M059J (cell line): Measurements from ENCODE around the gene MAML1. TPM values are rescaled to one million over a fixed set of nuclear protein-coding genes. Genes with fewer than 3 reads are reported as not detected.

Experiments
- DNase-seq: peaks from one replicate; pipeline ENCODE4 v3.0.0-alpha.2; 2012; ENCODE audit warnings: low read depth
- total RNA-seq: library from RNA; depleted of rRNA; stranded (reverse); fragments of >200 nt; shearing (Covaris generic); gene quantifications from 2 replicates; pipeline ENCODE4 v1.2.3, GENCODE V29; 2014

MAML1 gene
- total RNA-seq, 1 experiment from 2014 or later, result 17.2 TPM

- DNase-seq, result no peak
These were observed 71.9 kb downstream of the MAML1 start for GRCh38 chr5:179804555-179804947.

- DNase-seq, result no peak
These were observed 72.5 kb downstream of the MAML1 start for GRCh38 chr5:179805070-179805528.

- DNase-seq, result peak; percentile 52
These were observed 73.1 kb downstream of the MAML1 start for GRCh38 chr5:179805529-179806249.

- peak; percentile 76 for DNase-seq
These were observed 73.8 kb downstream of the MAML1 start, which contains the start of gene MGAT4B for GRCh38 chr5:179806250-179807048. TSS of gene MGAT4B (minus strand) at chr5:179806866. CDS start at chr5:179806583, 283 bp downstream.

- DNase-seq, result no peak
These were observed 79.7 kb downstream of the MAML1 start for GRCh38 chr5:179812135-179812825.

- DNase-seq, result no peak
These were observed 80.5 kb downstream of the MAML1 start for GRCh38 chr5:179812997-179813607.

- DNase-seq, result no peak
These were observed 81.5 kb downstream of the MAML1 start for GRCh38 chr5:179814090-179814489.

- DNase-seq, result no peak
These were observed 83.0 kb downstream of the MAML1 start for GRCh38 chr5:179815491-179816249.

- no peak for DNase-seq
These were observed 83.8 kb downstream of the MAML1 start for GRCh38 chr5:179816401-179816795.

GRCh38 chr5:179816796-179817469 lies 84.3 kb downstream of the MAML1 start:
- no peak for DNase-seq

- DNase-seq, result no peak
These were observed 84.8 kb downstream of the MAML1 start for GRCh38 chr5:179817470-179817840.

- no peak for DNase-seq
These were observed 85.5 kb downstream of the MAML1 start for GRCh38 chr5:179817890-179818745.

- peak; percentile 93 for DNase-seq
These were observed 86.2 kb downstream of the MAML1 start for GRCh38 chr5:179818746-179819295.

- peak; percentile 91 for DNase-seq
These were observed 86.9 kb downstream of the MAML1 start for GRCh38 chr5:179819296-179820126.

- DNase-seq, result no peak
These were observed 87.5 kb downstream of the MAML1 start for GRCh38 chr5:179820127-179820482.

- DNase-seq, result peak; percentile 65
These were observed 88.1 kb downstream of the MAML1 start, which contains the start of gene SQSTM1 for GRCh38 chr5:179820483-179821297. TSS of gene SQSTM1 (plus strand) at chr5:179820905. CDS start at chr5:179820937, 32 bp downstream.

GRCh38 chr5:179821298-179822058 lies 88.9 kb downstream of the MAML1 start:
- peak; percentile 89 for DNase-seq
